GM18951 (cell line): ENCODE measurements around the gene TUBGCP6.

Source experiments
- POLR2A ChIP-seq: IDR thresholded peaks from 4 replicates; pipeline ENCODE4 v1.6.1; 2011; ENCODE audit warnings: mild to moderate bottlenecking; ENCODE audit not compliant: insufficient read length, insufficient read depth; ENCODE audit errors: extremely low read depth
- in situ Hi-C: fragments of 300-500 bp; cut with MboI; formaldehyde crosslinking; loops from one replicate; pipeline ENCODE4 v1.12.0; 2022; ENCODE audit warnings: low sequenced_read_pairs, mixed read lengths, inconsistent platforms; ENCODE audit not compliant: unreplicated experiment

Gene TUBGCP6

DNA sequence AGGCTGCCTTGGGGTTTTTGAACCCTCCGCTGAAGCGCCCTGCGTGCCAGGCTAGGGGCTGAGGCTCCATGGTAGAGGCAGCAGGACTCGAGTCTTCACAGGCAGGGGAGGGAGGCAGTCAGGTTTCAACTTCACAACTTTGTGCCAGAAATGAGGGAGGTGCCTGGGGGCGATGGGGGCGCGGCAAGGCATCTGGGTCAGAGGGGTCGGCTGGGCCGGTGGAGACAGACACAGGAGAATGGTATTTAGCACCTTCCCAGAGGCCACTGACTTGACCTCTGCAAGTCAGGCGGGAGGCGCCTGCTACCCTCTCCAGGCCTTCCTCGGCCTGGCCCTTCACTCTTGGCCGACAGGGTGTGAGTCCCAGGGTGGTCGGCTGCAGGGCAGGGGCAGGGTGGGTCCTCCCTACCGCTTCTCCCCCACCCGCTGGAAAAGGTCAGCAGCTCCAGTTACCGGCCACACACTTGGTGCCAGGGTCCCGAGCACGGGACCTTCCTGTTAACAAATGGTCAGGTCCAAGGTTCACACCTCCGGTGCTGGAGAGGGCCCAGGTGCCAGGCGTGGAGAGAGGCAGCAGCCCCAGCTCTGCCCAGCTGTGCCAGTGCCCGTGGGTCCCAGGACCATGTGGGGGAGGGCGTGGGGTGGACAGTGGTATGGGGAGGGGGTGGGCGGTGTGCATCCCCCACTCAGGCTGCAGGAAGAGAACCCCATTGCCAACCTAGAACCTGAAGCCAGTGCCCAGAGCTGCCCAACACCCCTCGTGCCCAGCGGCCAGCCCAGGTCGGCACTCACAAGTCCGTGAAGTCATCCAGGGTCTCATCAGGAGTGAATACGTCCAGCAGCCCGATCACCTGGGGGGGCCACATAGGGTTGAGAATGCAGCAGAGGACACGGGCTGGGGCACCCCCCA, 12.9 kb upstream of the TUBGCP6 start:
- in situ Hi-C loops: no loop called here
- no peak for TF ChIP-seq POLR2A

DNA sequence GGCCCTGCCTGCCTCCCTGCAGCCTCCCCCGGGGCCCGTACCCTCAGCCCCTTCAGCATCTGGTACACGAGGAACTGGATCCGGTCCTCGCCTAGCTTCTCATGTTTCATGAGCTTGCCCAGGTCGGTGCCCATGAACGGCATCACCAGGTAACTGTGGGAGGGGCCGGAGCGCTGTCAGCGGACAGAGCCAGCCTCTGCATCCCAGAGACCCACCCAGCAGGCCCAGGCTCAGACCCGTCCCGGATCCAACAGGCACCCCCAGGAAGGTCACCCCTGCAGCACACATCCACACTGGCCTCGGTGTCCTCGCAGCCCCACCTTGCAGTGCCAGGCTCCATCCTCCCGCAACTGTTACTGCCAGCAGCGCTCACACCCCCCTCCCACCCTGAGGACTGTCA, 12.2 kb upstream of the TUBGCP6 start:
- TF ChIP-seq POLR2A: no peak
- in situ Hi-C loops: no loop called here

DNA sequence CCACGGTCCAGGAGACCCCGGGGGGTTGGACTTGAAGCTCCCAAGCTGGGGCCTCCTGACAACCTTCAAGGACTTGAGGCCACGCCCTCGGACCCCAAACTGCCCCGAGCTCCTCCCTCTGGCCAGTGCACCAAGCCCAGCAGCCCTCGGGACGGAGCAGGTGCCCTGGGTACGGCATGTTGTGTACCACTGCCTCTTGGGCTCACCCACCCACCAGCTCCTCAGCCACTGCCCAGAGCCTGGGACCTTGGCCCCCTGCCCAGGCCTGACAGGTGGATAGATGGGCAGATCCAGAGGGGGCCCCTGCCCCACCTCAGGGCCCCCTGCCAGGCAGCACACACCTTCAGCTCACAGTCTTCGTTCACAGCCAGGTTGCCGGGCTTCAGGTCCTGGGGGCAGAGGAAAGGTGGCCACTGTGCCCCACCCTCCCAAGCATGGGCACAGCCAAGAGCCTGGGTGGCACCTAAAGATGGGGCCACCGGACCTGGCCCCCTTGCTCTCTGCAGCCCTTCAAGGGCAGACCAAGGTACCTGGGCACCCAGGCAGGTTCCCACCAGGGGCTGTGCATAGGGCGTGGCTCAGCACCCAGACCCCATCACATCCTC, 11.5 kb upstream of the TUBGCP6 start:
- in situ Hi-C loops: no loop called here
- no peak for TF ChIP-seq POLR2A

DNA sequence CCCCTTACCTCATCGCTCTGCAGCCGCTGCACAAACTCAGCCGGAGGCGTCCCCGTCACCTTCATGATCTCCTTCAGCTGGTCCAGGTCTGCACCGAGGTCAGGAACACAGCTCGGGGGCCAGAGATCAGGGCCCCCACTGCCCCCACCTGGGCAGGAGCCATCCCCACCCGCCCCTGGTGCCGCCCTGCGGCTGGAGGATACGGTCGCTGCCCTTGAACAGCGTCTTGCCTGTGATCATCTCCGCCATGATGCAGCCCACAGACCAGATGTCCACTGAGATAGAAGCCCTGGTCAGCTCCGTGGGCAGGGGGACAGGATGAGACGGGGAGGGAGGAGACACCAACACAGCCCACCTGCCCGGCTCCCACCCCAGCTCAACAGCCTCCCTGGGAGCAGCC, 10.8 kb upstream of the TUBGCP6 start:
- TF ChIP-seq POLR2A: no peak
- in situ Hi-C loops: no loop called here

DNA sequence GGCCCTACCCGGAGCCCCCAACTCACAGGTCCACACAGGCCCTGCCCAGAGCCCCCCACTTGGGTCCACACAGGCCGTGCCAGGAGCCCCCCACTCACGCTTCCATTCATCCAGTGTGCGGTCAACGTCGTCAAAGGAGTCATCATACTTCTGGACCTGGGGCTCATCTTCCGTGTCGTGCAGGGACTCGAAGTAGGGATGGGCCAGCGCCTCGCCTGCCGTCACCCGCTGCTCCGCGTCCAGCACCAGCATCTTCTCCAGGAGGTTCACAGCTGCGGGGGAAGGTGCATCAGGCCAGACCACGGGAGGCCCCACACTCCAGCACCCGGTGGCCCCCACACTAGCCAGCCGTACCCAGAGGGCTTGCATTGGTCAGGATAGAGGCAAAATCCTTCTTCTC, 10.3 kb upstream of the TUBGCP6 start:
- in situ Hi-C loops: no loop called here
- TF ChIP-seq POLR2A: no peak

DNA sequence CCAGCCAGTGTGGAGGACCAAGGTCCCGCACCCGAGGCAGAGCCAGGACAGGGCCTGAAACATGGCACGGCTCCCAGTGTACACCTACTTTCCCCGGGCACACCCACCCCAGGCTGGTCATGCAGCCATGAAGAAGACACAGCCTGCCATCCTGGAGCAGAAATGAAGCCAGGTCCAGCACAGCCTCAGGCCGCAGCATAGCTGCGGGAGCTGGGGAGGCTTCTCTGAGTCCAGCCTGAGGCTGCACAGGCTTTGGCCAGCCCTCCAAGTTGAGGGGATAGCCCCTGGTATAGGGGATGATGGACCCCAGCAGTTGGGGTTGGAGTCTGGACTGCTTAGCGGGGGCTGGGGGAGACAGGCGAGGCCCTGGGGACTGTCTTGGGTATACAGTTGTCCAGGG, 9.1 kb upstream of the TUBGCP6 start:
- in situ Hi-C loops: no loop called here
- TF ChIP-seq POLR2A: no peak

DNA sequence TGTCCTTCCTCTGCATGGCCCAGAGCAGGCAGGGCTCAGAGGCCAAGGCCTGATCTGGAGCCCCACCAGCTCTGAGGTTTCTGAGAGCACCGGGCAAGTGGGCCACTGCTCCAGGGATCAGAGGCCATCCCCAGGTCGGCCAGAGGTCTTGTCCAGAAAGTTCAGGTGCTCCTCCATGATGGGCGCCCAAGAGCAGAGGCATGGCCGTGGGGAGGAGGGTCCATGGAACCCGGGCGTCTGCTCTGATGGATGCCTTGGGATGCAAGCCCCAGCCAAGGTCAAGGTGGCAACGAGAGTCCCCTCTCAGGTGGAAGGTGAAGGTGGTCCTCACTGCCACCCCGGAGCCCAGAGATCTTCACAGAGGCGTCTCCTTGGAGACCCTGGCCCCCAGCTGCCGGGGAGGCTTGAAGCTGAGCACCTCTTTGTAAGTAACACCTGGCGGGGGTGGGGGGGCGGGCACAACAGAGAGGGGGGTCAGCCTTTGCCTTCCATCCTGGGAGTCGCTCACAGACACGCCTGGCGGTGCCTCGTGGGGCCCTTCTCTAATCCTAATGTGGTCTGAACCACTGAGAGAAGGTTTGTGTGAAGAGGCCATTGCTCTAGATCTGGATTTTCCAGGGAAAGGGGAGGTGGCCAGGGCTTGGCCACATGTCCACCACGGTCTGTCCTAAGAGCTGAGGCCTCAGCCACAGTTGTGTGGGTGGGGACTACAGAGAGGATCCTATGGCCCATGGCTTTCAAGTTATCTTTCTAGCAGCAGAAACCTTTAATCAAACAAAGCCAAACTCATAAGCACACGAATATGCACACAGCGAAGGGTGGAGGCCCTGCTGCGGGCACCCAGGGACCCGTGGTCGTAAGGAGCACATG, 8.5 kb upstream of the TUBGCP6 start:
- in situ Hi-C loops: no loop called here
- TF ChIP-seq POLR2A: no peak

DNA sequence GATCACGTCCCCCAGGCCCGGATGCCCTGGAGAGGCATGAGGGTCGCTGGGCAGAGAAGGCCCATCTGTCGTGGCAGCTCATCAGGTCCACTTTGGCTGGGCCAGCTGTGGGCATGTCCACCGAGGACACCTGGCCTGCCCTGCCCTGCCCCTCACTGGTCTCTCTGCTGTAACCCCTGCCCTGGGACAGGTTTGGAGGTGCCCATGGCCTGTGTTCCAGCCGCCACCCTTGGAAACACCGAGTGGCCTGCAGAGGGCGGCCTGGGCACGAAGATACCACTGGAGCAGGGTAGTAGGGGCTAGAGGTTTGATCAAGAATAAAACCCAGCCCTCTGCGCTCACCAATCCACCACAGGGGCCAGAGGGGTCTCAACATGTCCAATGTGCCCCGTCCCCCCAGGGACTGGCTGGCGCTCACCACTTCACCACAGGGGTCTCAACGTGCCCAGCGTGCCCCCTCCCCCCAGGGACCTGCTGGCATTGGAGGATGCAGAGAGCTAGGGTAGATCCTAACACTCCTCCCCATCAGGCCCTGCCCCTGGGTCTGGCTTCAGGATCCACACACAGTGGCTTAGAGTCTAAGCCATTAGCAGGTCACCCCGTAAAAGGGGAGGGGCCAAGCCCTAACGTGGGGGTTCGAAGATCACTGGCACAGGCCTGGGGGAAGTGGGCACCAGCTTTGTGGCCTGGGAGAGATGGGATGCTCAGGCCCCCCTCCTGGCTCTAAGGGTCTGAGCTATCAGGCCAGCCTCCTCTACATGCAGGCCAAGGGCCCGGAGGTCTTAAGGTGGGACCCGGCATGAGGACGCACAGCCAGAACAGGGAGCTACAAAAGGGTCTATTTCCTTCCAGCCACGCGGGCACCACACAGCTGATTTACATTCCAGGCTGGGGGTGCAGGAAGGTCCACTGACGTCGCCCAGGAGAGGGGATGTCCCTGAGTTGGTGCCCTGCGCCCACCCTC, 7.5 kb upstream of the TUBGCP6 start:
- in situ Hi-C loops: no loop called here

DNA sequence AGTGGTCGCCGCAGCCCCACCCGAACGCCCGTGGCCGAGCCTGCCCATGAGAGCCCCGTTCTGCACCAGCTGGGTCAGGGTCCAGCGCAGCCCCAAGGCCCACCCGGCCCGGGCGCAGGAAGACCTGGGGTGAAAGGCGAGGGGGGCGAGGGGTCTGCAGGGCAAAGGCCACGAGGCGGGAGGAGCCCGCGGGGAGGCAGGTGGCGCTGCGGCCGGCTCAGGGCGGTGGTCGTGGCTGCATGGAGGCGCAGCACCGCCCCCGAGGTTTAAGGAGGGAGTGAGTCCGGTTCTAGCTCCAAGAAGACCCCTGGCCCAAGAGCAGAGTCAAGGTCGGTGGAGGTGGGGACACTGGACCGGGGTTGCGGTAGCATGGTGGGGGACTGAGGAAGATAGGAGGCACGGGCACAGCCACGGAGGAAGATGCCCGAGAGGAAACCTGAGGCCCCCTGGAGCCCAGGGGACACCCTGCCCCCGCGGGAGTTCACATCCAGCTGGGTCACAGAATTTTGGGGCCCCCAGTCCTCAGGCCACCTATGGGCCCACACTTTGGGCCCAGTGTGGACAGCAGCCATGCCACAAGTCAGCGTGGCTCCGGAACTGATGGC, 6.8 kb upstream of the TUBGCP6 start:
- TF ChIP-seq POLR2A: no peak
- in situ Hi-C loops: no loop called here

More for the DNA sequence above, 7.5 kb upstream of the TUBGCP6 start:
- no peak for TF ChIP-seq POLR2A

DNA sequence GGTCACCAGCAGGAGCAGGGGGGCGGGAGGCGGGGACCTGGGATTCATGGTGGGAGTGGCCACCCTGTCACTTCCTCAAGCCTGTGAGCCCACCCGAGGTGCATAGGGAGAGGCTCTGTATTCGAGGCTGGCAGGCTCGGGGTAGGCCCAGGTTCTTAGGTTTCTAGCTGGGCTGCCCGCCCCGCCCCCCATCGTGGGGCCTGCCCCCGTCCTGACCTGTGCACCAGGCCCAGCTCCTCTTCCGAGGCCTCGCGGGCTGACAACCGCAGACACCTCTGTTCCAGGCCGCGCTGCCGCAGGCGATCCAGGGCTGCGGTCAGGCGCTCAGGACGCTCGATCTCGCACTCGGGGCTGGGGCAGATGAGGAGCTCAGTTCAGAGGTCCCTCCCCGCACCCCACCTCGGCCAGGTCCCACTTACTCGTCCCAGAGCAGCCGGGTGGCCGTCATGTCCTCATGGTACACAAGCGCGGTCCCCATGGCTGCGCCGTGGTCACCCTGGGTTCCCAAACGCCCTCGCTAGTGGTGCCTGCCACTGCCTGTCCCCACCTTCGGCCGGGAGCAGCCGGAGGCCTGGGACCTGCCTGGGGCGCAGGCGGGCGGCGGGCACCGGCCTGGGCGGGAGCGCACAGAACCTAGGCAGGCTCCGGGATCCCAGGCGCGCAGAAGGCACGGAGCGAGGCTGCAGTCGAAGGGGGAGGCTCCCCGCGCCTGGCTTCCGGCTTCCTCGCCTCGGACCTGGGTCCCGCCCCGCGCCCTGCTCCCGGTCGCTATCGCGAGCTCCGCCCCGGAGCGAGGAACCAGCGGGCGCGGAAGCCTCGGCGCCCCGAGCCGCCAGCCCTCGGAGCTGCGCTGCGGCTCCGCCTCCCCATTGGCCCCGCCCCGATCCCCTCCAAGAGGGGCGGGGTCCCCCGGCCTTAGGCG, 6.0 kb upstream of the TUBGCP6 start, which contains the start of gene HDAC10:
HDAC10 (minus strand) TSS at position 711 of the 922 bp plus-strand sequence; CDS start at position 478, 233 bp downstream.
- peak; percentile 79 for TF ChIP-seq POLR2A
- in situ Hi-C loops: no loop called here

DNA sequence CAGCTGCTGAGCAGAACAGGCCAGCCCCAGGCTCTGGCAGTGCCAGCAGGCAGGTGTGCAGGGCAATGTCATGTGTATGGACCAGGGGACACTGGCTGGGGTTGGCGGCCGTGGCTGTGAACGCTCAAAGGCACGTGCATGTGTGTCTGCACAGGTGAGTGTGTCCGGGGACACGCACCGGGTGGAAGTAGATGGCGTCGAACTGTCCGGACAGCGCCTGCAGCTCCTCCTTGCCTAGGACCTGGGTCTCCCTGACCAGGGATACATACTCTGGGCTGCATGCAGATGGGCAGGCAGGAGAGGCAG, 5.4 kb upstream of the TUBGCP6 start:
- no peak for TF ChIP-seq POLR2A
- in situ Hi-C loops: no loop called here
